Esophagus squamous epithelium (tissue), 4 donors: ENCODE data around the gene CACYBP.

Experiments
- CTCF ChIP-seq, 6 experiments: fragments of 450-650 bp in 4 of 6; fragments of 200-600 bp in 2 of 6; sonication (generic) in 2 of 6; IDR thresholded peaks; one replicate each; pipeline ENCODE4 v1.5.1; 2016 to 2019; ENCODE audit warnings: antibody characterized with exemption in 6 of 6, mild to moderate bottlenecking in 4 of 6, moderate library complexity in 4 of 6
- POLR2A ChIP-seq, 4 donors: fragments of 450-650 bp; IDR thresholded peaks; one replicate each; pipeline ENCODE4 v1.6.1; 2017; ENCODE audit warnings: antibody characterized with exemption in 4 of 4, mild to moderate bottlenecking in 4 of 4, moderate library complexity in 3 of 4

- no peak for TF ChIP-seq CTCF (IDR thresholded peaks at IDR 0.05)
- TF ChIP-seq POLR2A (IDR thresholded peaks at IDR 0.05): no peak
Measured at GRCh38 chr1:174971466-174971865, 28.3 kb upstream of the CACYBP start.
